Activated CD4-positive, alpha-beta T cell treated with anti-CD3 and anti-CD28 coated beads, Interleukin-2, amount 50 U/mL, for 24 hours (primary cell): Measurements from ENCODE around the gene GSG1L.

Experiments
- DNase-seq, 2 donors: peaks; one replicate each; pipeline ENCODE4 v3.0.0-alpha.2; 2020; ENCODE audit warnings: low read depth in 1 of 2, low spot score in 1 of 2

Gene GSG1L

DNA sequence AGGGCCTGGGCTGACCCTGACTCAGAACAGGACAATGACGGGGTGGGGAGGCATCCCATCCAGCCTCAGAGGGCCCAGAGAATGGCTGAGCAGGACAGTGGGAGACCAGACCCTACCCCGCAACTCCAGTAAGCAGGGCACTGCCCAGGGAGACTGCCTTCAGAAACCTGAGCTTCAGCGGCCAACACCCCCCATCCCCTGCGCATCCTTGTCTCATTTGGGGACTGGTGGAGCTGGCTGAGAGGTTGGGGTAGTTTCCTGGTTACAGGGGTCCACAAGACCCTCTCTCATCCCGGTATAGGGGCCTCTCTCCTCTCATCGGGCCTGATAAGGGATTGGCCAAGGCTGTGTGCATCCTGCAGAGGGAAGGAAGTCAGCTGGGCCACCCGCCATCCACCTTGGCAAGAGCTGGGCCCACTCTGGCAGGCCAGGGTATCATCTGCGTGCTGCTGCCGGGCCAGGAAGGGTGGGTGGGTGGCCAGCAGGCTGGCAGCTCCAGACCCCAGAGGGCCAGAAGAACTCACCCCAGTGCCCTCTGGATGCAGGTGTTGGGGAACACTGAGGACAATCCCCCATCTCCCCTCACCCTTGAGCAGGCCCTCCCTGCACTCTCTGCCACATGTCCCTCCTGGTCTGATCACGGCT, 284.5 kb downstream of the GSG1L start:
- DNase-seq = no peak

GRCh38 chr16:27778171-27778925, 285.2 kb downstream of the GSG1L start:
- DNase-seq = no peak

- no peak for DNase-seq
Measured at GRCh38 chr16:27777527-27777926, 286.0 kb downstream of the GSG1L start.

DNA sequence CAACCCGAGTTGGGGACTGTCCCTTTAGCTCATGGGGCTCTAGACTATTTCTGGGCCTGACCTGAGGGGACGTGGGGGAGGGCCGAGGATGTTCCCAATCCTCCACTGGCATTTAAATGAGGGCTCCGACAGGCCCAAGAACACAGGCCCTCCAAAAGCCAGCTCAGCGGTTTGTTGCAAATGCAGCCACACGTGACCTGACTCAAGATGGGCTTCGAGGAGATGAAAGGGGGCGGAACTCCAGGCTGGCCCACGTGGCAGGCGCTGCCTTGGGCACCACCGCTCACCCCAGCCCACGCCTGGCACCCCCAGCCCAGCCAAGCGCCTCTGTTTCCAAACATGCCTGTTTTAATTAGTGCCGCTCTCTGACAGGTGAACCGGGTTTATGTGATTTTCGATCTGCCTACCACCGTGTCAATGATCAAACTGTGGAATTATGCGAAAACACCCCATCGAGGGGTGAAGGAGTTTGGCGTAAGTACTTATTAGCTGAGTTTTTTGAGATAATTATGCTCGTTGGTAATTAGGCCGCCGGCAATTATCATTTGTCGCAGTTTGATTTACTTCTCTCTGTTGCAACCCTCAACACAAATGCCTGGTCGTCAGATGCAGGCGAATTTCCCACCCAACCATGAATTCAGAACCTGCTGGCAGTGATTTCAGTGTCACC, 286.8 kb downstream of the GSG1L start:
- DNase-seq = no peak

GRCh38 chr16:27775254-27775653, 288.3 kb downstream of the GSG1L start:
- no peak for DNase-seq

DNA sequence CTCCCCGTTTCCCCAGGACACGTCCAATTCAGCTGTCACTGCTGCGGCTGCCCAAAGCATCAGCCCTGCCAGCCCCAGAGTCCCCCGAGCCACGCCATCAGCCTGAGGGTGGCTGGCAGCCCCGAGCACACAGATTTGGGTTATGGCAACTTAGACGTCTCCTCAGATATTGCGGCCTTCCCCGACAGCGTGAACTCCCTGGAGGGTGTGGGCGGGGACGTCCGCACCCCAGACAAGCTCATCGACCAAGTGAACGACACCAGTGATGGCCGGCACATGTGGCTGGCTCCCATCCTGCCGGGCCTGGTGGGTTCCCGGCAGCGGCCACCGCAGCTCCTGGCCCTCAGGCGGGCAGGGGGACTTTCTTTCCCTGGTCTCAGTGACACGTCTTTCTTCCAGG, 288.7 kb downstream of the GSG1L start:
- no peak for DNase-seq

- no peak for DNase-seq
Measured at GRCh38 chr16:27773344-27773743, 290.2 kb downstream of the GSG1L start.

- DNase-seq = no peak
Measured at GRCh38 chr16:27772093-27772825, 291.3 kb downstream of the GSG1L start.

DNA sequence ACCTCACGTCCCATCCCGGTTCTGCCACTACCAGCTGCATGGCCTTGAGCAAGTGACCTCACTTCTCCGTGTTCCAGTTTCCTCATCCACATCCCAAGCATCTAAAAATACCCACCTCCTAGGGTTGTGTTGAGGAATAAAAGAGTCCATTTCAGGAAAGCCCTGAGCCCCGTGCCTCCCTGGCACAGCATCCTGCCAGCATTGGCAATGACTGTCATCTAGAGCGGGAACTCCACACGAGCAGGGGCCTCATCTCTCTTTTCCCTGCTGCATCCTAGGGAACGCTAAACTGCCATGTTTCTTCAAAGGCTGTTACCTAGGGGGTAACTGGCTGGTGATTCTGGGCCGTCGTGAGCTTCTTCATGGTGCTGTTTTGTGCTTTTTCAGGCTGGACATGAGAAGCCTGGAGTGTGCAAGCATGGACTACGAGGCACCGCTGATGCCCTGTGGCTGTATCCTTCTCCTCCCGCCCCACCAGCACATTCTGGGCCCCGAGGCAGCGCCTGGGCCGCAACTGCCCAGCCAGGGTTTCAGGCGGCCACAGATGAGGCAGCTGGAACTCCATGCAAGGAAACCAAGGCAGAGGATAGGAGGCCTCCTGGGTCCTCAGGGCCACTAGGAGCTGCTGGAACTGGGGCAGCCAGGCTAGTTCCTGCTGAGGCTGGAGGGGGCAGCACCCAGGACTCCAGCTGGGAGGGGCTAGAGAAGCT, 292.2 kb downstream of the GSG1L start:
- no peak for DNase-seq

GRCh38 chr16:27770271-27771196, 293.0 kb downstream of the GSG1L start:
- DNase-seq = no peak

DNA sequence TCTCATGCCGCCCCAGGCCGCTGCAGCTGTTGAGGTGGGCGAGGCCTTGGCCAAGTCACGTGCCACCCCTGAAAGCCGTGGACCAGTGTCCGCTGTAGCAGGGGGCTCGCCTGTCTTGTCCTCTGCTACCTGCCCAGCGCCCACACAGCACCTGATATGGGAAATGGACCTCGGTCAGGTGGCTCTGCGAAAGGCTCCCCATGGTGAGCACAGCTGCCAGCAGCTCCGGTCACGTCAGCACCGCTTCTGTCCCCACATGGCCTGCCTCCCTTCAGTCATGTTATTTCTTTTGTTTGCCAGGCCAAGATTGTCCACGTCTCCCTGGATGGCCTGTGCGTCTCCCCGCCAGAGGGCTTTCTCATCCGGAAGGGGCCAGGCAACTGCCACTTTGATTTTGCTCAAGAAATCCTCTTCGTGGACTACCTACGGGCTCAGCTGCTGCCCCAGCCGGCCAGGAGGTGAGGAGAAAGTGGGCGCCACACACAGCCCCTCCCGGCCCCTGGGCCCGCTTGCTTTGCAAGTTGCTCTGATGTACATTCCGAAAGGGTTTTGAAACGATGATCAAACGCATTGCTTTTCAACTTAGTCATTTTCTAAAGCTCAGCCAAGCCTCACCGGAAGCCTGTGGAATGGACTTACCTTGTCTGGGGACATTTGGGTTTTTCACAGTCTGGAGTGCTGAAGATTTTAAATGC, 293.8 kb downstream of the GSG1L start:
- no peak for DNase-seq

DNA sequence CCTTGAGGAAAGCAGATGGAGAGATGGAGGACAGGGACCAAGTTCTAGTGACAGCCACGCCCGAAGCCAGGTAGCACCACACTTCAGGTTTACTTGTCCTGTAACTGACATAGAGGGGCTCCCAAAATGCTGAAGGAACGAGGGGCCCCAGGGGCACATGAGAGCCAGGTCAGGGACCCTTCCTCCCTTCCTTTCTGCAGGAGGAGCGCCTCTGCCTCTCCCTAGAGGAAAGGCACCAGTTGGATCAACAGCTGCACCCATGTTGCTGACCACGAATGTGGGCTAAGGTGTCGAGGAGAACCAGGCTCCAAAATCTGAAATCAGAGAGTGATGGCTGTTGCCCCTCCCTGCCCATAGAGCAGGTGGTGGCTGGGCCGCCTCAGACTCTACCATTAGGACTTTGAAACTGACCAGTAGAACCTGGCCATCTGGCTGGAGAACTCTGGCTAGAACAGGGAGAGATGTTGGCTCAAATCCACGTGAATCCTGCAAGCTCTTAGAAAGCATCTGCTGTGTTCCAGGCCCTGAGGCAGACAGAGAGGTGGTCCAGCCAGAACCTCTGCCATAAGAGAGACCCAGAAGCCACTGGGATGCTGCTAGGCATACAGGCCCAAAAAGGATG, 294.8 kb downstream of the GSG1L start:
- DNase-seq = no peak

GRCh38 chr16:27767971-27768591, 295.4 kb downstream of the GSG1L start:
- DNase-seq = no peak

- DNase-seq = no peak
Measured at GRCh38 chr16:27767081-27767480, 296.4 kb downstream of the GSG1L start.

DNA sequence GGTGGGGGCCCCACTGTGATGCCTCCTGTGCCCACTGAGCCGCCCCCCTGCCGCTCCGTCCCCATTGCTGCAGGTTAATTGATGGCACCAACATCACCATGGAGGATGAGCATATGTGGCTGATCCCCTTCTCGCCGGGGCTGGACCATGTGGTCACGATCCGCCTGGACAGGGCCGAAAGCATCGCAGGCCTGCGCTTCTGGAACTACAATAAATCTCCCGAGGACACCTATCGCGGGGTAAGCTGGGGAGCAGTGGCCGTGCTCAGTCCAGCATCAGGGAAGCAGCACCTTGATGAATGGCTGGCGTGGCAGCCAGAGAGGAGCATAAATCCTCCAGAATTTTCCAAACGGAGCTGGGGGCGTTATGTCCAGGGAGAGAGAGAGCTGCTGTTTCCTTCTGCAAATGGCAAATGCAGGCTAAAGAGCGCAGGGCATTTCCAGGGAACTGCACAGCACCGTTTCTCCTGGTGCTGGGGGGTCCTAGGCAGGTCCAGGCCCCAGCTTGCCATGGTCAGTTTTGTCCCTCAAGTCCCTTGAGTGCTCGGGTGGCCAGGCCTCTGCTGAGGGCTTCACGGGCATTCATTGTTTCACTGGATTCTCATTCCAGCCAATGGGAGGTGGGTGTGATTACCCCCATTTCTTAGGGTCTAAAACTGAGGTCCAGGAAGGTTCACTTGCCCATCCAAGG, 297.1 kb downstream of the GSG1L start:
- DNase-seq = no peak

DNA sequence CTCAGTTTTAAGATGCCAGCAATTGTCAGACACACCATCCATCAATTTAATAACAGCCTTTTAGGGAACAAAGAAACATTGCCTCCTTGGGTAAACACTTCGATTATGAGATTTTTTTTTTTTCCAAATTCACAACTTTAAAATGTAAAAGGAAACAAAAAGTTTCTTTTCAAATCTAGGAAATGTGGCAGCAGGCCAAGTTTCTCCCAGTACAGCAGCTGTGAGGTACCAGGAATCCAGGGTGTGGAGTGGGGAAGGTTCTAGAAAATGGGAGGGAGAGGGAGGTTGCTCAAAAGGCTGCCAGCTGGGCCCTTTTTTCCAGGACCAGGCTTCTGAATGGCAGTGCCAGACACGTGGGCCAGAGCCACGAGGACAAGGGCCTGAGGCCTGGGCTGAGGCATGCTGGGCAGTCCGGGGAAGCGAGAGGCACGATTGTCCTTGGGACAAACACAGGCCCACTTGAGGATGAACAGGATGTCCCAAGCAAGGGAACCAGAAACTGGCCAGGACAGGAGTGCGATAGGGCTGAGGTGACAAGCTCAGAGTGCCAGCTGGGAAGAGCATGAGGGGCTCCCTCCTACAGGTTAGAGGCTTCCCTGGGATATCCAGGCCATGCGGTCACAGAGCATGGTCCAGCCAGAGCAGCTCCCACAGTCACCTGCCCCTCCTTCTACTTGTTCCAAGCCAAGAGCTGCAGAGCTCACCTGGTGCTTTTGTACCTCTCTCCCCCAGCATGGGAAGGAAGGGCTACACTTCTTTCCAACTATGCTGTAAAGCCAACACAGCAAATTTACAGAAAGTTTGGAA, 298.4 kb downstream of the GSG1L start:
- DNase-seq = no peak

DNA sequence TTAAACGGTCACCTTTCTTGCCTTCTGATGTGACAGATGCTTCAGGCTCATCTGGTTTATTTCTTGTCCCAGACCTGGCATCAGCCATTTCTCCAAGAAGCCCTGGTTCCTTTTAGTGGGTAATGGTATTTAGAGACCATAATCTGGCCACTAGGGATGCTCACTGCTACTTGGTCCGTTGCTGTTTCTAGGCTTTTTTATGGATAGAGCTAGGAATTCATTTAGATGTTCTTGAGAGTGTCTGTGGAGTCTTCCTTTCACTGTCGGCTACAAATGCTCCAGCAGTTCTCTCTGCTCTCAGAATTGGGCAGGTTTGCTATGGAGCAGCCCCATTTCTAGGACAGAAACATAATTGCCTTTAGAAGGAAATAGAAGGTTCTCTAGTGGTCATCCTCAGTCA, 299.1 kb downstream of the GSG1L start:
- DNase-seq = no peak
